Mucosa of descending colon (tissue), 3 donors: ENCODE data around the gene TBXA2R. TPM values are rescaled to one million over a fixed set of nuclear protein-coding genes. Genes with fewer than 3 reads are reported as not detected.

Experiments
- ATAC-seq: fragments of 200-7000 bp; cut with Tn5 transposase; one replicate; pipeline ENCODE4 v1.9.1; 2020; ENCODE audit warnings: mild to moderate bottlenecking, moderate library complexity
- DNase-seq, 3 donors: peaks; one replicate each; pipeline ENCODE4 v3.0.0-alpha.2; 2020
- H3K36me3 ChIP-seq: fragments of 200-600 bp; one replicate; pipeline ENCODE4 v1.8.0; 2021; ENCODE audit warnings: low read depth, mild to moderate bottlenecking
- H3K4me1 ChIP-seq: fragments of 200-600 bp; one replicate; pipeline ENCODE4 v1.8.0; 2021; ENCODE audit warnings: low read depth, mild to moderate bottlenecking
- H3K4me3 ChIP-seq: fragments of 200-600 bp; one replicate; pipeline ENCODE4 v1.8.0; 2021; ENCODE audit warnings: mild to moderate bottlenecking
- H3K9me3 ChIP-seq: fragments of 200-600 bp; one replicate; pipeline ENCODE4 v1.8.0; 2021; ENCODE audit warnings: mild to moderate bottlenecking
- CTCF ChIP-seq: fragments of 200-600 bp; IDR thresholded peaks from one replicate; pipeline ENCODE4 v1.8.0; 2022; ENCODE audit warnings: antibody characterized with exemption, mild to moderate bottlenecking
- intact Hi-C, 2 donors: fragments of 100-400 bp; cut with DNase I in 1 of 2; cut with micrococcal nuclease in 1 of 2; formaldehyde crosslinking; loops; one replicate each; pipeline versions ENCODE4 v1.11.0 to v1.11.1; 2022; cut with DNase I, micrococcal nuclease
- total RNA-seq, 3 donors: library from RNA; stranded (reverse); fragmentation: NEBNext Ultra II Directional in 2 of 3; extraction: Animal tissue kit (Norgen Biotek cat#: 25700) in 2 of 3; gene quantifications; one replicate each; pipeline versions ENCODE4 v1.2.1 to v1.2.4, GENCODE V29; 2021 to 2023
- donor health status: DM: no; HTN: no; CAD: no; lungs with moderate emphysema.
- donor health status: DM: no; HTN: no; CAD: no.
- donor health status: DM: no; HTN: yes; CAD: no.

TBXA2R gene
- total RNA-seq, 3 donors from 2014 or later, result 0.72 to 2.3 (median 1.1) TPM

- intact Hi-C loops, result no loop called here
- no peak for DNase-seq
- no peak for TF ChIP-seq CTCF
- Histone ChIP-seq H3K36me3 (no peaks in the 10 kb centered on the region), H3K9me3 (no peaks in the 10 kb centered on the region), H3K4me3 (no peak overlapping the region), H3K4me1 (no peaks in the 10 kb centered on the region)
- ATAC-seq, result no peak
Observed at GRCh38 chr19:3642296-3642695, 35.6 kb upstream of the TBXA2R start.

GRCh38 chr19:3641515-3642269 lies 35.0 kb upstream of the TBXA2R start:
- intact Hi-C loops, result no loop called here
- TF ChIP-seq CTCF, result no peak
- H3K9me3 ChIP-seq, result no peaks in the 10 kb centered on the region
- ATAC-seq (no peak), DNase-seq (no peak)
- H3K4me3 ChIP-seq, result no peak overlapping the region
- H3K36me3 ChIP-seq, result no peaks in the 10 kb centered on the region
- H3K4me1 ChIP-seq, result no peaks in the 10 kb centered on the region

GRCh38 chr19:3639479-3639878 lies 32.8 kb upstream of the TBXA2R start:
- no peak for DNase-seq
- no peak for ATAC-seq
- no peaks in the 10 kb centered on the region for H3K9me3 ChIP-seq
- H3K36me3 ChIP-seq, result no peaks in the 10 kb centered on the region
- intact Hi-C loops, result no loop called here
- no peaks in the 10 kb centered on the region for H3K4me1 ChIP-seq
- no peak for TF ChIP-seq CTCF
- H3K4me3 ChIP-seq, result no peak overlapping the region

- H3K36me3 ChIP-seq, result no peaks in the 10 kb centered on the region
- TF ChIP-seq CTCF, result no peak
- H3K4me3 ChIP-seq, result no peak overlapping the region
- ATAC-seq (no peak), DNase-seq (peak in 1 of 3 donors; percentile 40)
- no peaks in the 10 kb centered on the region for H3K4me1 ChIP-seq
- intact Hi-C loops, result no loop called here
- no peaks in the 10 kb centered on the region for H3K9me3 ChIP-seq
Observed at GRCh38 chr19:3638208-3639193, 31.8 kb upstream of the TBXA2R start.

- Histone ChIP-seq H3K9me3 (no peaks in the 10 kb centered on the region), H3K4me1 (no peaks in the 10 kb centered on the region), H3K36me3 (no peaks in the 10 kb centered on the region), H3K4me3 (no peak overlapping the region)
- ATAC-seq, result no peak
- intact Hi-C loops, result no loop called here
- no peak for TF ChIP-seq CTCF
- peak in 1 of 3 donors; percentile 40 for DNase-seq
Observed at GRCh38 chr19:3637621-3638020, 30.9 kb upstream of the TBXA2R start.
